NCI-H2081 (cell line): ENCODE results near the gene ADH1C.
"Not testable (repeated sequence)": the region's sequence is repeated elsewhere in the genome, so short reads cannot be mapped to it uniquely, and the experiment has no call there.

Experiments used
- DNase-seq, 2 experiments: peaks; one replicate each; lab custom pipeline; 2025; lab: John Stamatoyannopoulos, UW

The ADH1C gene

GRCh38 chr4:99352602-99353537, at the start of gene ADH1C:
Gene ADH1C, minus strand, starts transcription at chr4:99352746. Its CDS starts 71 bp downstream, at chr4:99352675.
- DNase-seq: no peak

- no peak for DNase-seq
Observed at GRCh38 chr4:99400831-99401230, 48.3 kb upstream of the ADH1C start.

GRCh38 chr4:99399017-99399416, 46.5 kb upstream of the ADH1C start:
- no peak for DNase-seq

GRCh38 chr4:99395595-99396364, 43.2 kb upstream of the ADH1C start:
- no peak for DNase-seq

GRCh38 chr4:99394896-99395295, 42.4 kb upstream of the ADH1C start:
- DNase-seq: no peak

- no peak for DNase-seq
Observed at GRCh38 chr4:99390055-99390454, 37.5 kb upstream of the ADH1C start.

- no peak for DNase-seq
Observed at GRCh38 chr4:99389606-99390005, 37.1 kb upstream of the ADH1C start.

- no peak for DNase-seq
Observed at GRCh38 chr4:99383833-99384392, 31.4 kb upstream of the ADH1C start.

- no peak for DNase-seq
Observed at GRCh38 chr4:99383399-99383798, 30.9 kb upstream of the ADH1C start.

- no peak for DNase-seq
Observed at GRCh38 chr4:99382745-99383360, 30.3 kb upstream of the ADH1C start.

GRCh38 chr4:99381588-99382175, 29.1 kb upstream of the ADH1C start:
- DNase-seq: no peak

- no peak for DNase-seq
Observed at GRCh38 chr4:99379571-99379970, 27.0 kb upstream of the ADH1C start.

- DNase-seq: no peak
Observed at GRCh38 chr4:99378876-99379275, 26.3 kb upstream of the ADH1C start.

GRCh38 chr4:99377341-99377740, 24.8 kb upstream of the ADH1C start:
- DNase-seq: not testable (repeated sequence)

GRCh38 chr4:99372464-99372863, 19.9 kb upstream of the ADH1C start:
- DNase-seq: not testable (repeated sequence)

GRCh38 chr4:99367817-99368216, 15.3 kb upstream of the ADH1C start:
- not testable (repeated sequence) for DNase-seq

- no peak for DNase-seq
Observed at GRCh38 chr4:99366491-99366890, 13.9 kb upstream of the ADH1C start.

GRCh38 chr4:99362768-99363167, 10.2 kb upstream of the ADH1C start:
- no peak for DNase-seq

- no peak for DNase-seq
Observed at GRCh38 chr4:99361899-99362275, 9.3 kb upstream of the ADH1C start.

- DNase-seq: no peak
Observed at GRCh38 chr4:99361268-99361898, 8.8 kb upstream of the ADH1C start.

- no peak for DNase-seq
Observed at GRCh38 chr4:99359480-99360204, 7.1 kb upstream of the ADH1C start.
